ENCODE data around the gene AGAP1. TPM values are rescaled to one million over a fixed set of nuclear protein-coding genes. Genes with fewer than 3 reads are reported as not detected.

AGAP1 gene
- total and polyA plus RNA-seq, 2 donors (not counting 3 experiments of a cell fraction or from before 2014, with no cell fraction given): 10.2 to 20.9 TPM

DNA sequence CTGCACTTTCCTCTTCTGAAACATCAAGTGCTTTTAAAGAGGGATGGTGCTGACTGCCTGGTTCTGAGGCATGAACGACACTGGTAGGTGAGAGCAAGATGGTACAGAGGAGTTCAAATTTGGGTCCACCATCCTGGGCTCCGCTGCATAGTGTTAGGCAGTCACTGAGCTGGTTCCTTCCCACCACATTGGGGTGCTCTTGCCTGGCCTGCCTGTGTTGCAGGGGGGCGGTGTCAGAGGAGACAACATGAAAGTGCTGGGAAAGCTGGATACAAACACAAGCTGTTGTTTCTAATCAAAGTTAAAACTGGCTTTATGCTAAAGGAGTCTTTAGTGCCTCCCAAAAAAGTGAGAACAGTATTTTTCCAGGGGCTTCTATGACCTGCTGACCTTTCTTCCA is 416.2 kb downstream of the AGAP1 start:
- no peak overlapping the region for H2AFZ ChIP-seq (ENCODE audit: low read depth, low read length)
- no peaks in the 10 kb centered on the region for H3K4me1 ChIP-seq (ENCODE audit: control insufficient read depth, extremely low read depth, insufficient read depth, low read length)
- no peak overlapping the region for H3K27ac ChIP-seq (ENCODE audit: insufficient read depth, low read depth, low read length)
- intact Hi-C loops (cut with micrococcal nuclease): no loop called here
- H3K9me1 ChIP-seq (replicated peaks; ENCODE audit: control insufficient read depth, extremely low read depth, insufficient read depth, low read length): no peaks in the 10 kb centered on the region
- CTCF ChIA-PET: no interaction called here
- no peak for DNase-seq (ENCODE audit: low read depth, low spot score)
- H3K4me2 ChIP-seq (ENCODE audit: insufficient read depth, low read length): no peak overlapping the region
- H4K20me1 ChIP-seq (replicated peaks; ENCODE audit: control insufficient read depth, extremely low read depth, insufficient read depth, low read length): no peaks in the 10 kb centered on the region
- no peaks in the 10 kb centered on the region for H3K9me3 ChIP-seq (replicated peaks; ENCODE audit: control insufficient read depth, insufficient read depth, low read length)
- H3K79me2 ChIP-seq (ENCODE audit: control insufficient read depth, insufficient read depth, low read length): no peaks in the 10 kb centered on the region
- no peak overlapping the region for H3K9ac ChIP-seq (replicated peaks; ENCODE audit: extremely low read depth, insufficient read depth, low read length)
- POLR2A ChIA-PET: no interaction called here
- H3K36me3 ChIP-seq (ENCODE audit: control insufficient read depth in 2 of 2, extremely low read depth in 1 of 2, insufficient read depth in 2 of 2, low read length in 2 of 2): no peaks in the 10 kb centered on the region
- no peak overlapping the region for H3K4me3 ChIP-seq (replicated peaks in 1 of 3; ENCODE audit: insufficient read depth in 1 of 3, low read depth in 1 of 3, low read length in 3 of 3)
- TF ChIP-seq GATA2 (IDR thresholded peaks at IDR 0.05; ENCODE audit: insufficient read depth, insufficient read length, low read depth, low read length) (no peak), JUN (IDR thresholded peaks at IDR 0.05; ENCODE audit: borderline replicate concordance, insufficient read depth, insufficient read length, low read depth) (no peak), POLR2A (IDR thresholded peaks at IDR 0.05; ENCODE audit: low read depth, low read length) (no peak), POLR2AphosphoS5 (IDR thresholded peaks at IDR 0.05; ENCODE audit: insufficient read depth, low read depth, low read length) (no peak), FOS (IDR thresholded peaks at IDR 0.05; ENCODE audit: borderline replicate concordance, insufficient read depth, low read length) (no peak), EZH2 (IDR thresholded peaks at IDR 0.05; ENCODE audit: borderline replicate concordance, low read depth, low read length, severe bottlenecking) (no peak), MYC (IDR thresholded peaks at IDR 0.05; ENCODE audit: low read depth, low read length) (no peak)
- TF ChIP-seq, protein P1, sequence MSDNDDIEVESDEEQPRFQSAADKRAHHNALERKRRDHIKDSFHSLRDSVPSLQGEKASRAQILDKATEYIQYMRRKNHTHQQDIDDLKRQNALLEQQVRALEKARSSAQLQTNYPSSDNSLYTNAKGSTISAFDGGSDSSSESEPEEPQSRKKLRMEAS (IDR thresholded peaks at IDR 0.05; ENCODE audit: insufficient read depth, insufficient read length): no peak
- TF ChIP-seq, protein P2, sequence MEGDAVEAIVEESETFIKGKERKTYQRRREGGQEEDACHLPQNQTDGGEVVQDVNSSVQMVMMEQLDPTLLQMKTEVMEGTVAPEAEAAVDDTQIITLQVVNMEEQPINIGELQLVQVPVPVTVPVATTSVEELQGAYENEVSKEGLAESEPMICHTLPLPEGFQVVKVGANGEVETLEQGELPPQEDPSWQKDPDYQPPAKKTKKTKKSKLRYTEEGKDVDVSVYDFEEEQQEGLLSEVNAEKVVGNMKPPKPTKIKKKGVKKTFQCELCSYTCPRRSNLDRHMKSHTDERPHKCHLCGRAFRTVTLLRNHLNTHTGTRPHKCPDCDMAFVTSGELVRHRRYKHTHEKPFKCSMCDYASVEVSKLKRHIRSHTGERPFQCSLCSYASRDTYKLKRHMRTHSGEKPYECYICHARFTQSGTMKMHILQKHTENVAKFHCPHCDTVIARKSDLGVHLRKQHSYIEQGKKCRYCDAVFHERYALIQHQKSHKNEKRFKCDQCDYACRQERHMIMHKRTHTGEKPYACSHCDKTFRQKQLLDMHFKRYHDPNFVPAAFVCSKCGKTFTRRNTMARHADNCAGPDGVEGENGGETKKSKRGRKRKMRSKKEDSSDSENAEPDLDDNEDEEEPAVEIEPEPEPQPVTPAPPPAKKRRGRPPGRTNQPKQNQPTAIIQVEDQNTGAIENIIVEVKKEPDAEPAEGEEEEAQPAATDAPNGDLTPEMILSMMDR (IDR thresholded peaks at IDR 0.05; ENCODE audit: extremely low read depth in 1 of 2, insufficient read depth in 1 of 2, low read depth in 1 of 2, low read length in 2 of 2): no peak
- BruUV-seq (replicated peaks): no TSS peak
- H3K27me3 ChIP-seq (ENCODE audit: control insufficient read depth in 2 of 2, insufficient read depth in 2 of 2, low read length in 2 of 2): no peaks in the 10 kb centered on the region
- FAIRE-seq: no peak
- dilution Hi-C loops (cut with MboI; ENCODE audit: extremely low pct_ligation_motif_present, low sequenced_read_pairs): no loop called here

Measured in endothelial cell of umbilical vein (primary cell).